A673 (cell line): ENCODE measurements around the gene ACAP1.

Experiments used
- EZH2 ChIP-seq: fragments of 200-600 bp; sonication (generic); IDR thresholded peaks from 2 replicates; pipeline ENCODE4 v1.6.1; 2017; ENCODE audit warnings: borderline replicate concordance, low read depth, mild to moderate bottlenecking, mixed read lengths, antibody characterized with exemption, low read length; ENCODE audit not compliant: poor library complexity, severe bottlenecking
- TF ChIP-seq, protein P1 (sequence below): fragments of 300-800, 200-600 bp; sonication (generic); conservative IDR thresholded peaks from 2 replicates; pipeline ENCODE4 v1.5.1; 2017; ENCODE audit warnings: low read depth, mild to moderate bottlenecking, antibody characterized with exemption, low read length, moderate library complexity, mixed read lengths

GRCh38 chr17:7317161-7317803 is 19.0 kb upstream of the ACAP1 start:
- TF ChIP-seq, protein P1, sequence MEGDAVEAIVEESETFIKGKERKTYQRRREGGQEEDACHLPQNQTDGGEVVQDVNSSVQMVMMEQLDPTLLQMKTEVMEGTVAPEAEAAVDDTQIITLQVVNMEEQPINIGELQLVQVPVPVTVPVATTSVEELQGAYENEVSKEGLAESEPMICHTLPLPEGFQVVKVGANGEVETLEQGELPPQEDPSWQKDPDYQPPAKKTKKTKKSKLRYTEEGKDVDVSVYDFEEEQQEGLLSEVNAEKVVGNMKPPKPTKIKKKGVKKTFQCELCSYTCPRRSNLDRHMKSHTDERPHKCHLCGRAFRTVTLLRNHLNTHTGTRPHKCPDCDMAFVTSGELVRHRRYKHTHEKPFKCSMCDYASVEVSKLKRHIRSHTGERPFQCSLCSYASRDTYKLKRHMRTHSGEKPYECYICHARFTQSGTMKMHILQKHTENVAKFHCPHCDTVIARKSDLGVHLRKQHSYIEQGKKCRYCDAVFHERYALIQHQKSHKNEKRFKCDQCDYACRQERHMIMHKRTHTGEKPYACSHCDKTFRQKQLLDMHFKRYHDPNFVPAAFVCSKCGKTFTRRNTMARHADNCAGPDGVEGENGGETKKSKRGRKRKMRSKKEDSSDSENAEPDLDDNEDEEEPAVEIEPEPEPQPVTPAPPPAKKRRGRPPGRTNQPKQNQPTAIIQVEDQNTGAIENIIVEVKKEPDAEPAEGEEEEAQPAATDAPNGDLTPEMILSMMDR: no peak
- no peak for TF ChIP-seq EZH2
